ENCODE results near the gene ARHGAP44.

GRCh38 chr17:12896180-12896785 lies 107.0 kb downstream of the ARHGAP44 start:
- no peak for TF ChIP-seq CTCF (IDR thresholded peaks at IDR 0.05; ENCODE audit: low read depth, low read length, missing input control)
- TF ChIP-seq, protein P1, sequence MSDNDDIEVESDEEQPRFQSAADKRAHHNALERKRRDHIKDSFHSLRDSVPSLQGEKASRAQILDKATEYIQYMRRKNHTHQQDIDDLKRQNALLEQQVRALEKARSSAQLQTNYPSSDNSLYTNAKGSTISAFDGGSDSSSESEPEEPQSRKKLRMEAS (IDR thresholded peaks at IDR 0.05) = no peak
- no peak for TF ChIP-seq FOXA1 (IDR thresholded peaks at IDR 0.05)
- TF ChIP-seq TAF1 (conservative IDR thresholded peaks at IDR 0.05) = no peak
- TF ChIP-seq, protein P2, sequence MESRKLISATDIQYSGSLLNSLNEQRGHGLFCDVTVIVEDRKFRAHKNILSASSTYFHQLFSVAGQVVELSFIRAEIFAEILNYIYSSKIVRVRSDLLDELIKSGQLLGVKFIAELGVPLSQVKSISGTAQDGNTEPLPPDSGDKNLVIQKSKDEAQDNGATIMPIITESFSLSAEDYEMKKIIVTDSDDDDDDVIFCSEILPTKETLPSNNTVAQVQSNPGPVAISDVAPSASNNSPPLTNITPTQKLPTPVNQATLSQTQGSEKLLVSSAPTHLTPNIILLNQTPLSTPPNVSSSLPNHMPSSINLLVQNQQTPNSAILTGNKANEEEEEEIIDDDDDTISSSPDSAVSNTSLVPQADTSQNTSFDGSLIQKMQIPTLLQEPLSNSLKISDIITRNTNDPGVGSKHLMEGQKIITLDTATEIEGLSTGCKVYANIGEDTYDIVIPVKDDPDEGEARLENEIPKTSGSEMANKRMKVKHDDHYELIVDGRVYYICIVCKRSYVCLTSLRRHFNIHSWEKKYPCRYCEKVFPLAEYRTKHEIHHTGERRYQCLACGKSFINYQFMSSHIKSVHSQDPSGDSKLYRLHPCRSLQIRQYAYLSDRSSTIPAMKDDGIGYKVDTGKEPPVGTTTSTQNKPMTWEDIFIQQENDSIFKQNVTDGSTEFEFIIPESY (IDR thresholded peaks at IDR 0.05) = no peak
- TF ChIP-seq, protein P3, sequence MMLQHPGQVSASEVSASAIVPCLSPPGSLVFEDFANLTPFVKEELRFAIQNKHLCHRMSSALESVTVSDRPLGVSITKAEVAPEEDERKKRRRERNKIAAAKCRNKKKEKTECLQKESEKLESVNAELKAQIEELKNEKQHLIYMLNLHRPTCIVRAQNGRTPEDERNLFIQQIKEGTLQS (IDR thresholded peaks at IDR 0.05) = no peak
